Mesodermal cell (in vitro differentiated cells): Measurements from ENCODE around the gene XYLT1.

Experiments used
- H3K27ac ChIP-seq: 2 replicates; pipeline ENCODE4 v1.7.0; 2013; ENCODE audit warnings: mild to moderate bottlenecking, low read depth, low read length, moderate library complexity; ENCODE audit not compliant: severe bottlenecking
- H3K36me3 ChIP-seq: 2 replicates; pipeline ENCODE4 v1.7.1; 2013; ENCODE audit warnings: mild to moderate bottlenecking, low read length, moderate library complexity; ENCODE audit not compliant: control insufficient read depth, insufficient read depth
- H3K4me1 ChIP-seq: one replicate; pipeline ENCODE4 v1.7.1; 2013; ENCODE audit warnings: mild to moderate bottlenecking, low read length; ENCODE audit not compliant: insufficient read depth, control insufficient read depth, poor library complexity, severe bottlenecking
- H3K4me3 ChIP-seq: 2 replicates; pipeline ENCODE4 v1.7.0; 2013; ENCODE audit warnings: low read length, control low read depth, mild to moderate bottlenecking; ENCODE audit not compliant: insufficient read depth, poor library complexity, severe bottlenecking; ENCODE audit errors: extremely low read depth
- H3K9me3 ChIP-seq: 2 replicates; pipeline ENCODE4 v1.7.1; 2013; ENCODE audit warnings: mild to moderate bottlenecking, low read length, moderate library complexity; ENCODE audit not compliant: control insufficient read depth
- WGBS, 2 experiments: methylation state at CpG; one replicate each; pipeline ENCODE4 v1.1.5; 2013; ENCODE audit warnings: missing lambda C conversion rate in 2 of 2; ENCODE audit not compliant: insufficient coverage in 2 of 2; 5-methylcytosine and 5-hydroxymethylcytosine counted together

Gene XYLT1

GRCh38 chr16:17237350-17237944 lies 233.3 kb downstream of the XYLT1 start:
- Histone ChIP-seq H3K4me3 (no peak overlapping the region), H3K27ac (no peak overlapping the region), H3K9me3 (no peaks in the 10 kb centered on the region), H3K4me1 (no peaks in the 10 kb centered on the region), H3K36me3 (no peaks in the 10 kb centered on the region)
- 88 to 95% methylated on average over 3 to 7 of the region's 8 CpGs for WGBS, 2 experiments

- Histone ChIP-seq H3K4me1 (no peaks in the 10 kb centered on the region), H3K36me3 (no peaks in the 10 kb centered on the region), H3K9me3 (no peaks in the 10 kb centered on the region), H3K4me3 (no peak overlapping the region), H3K27ac (no peak overlapping the region)
- 88 to 91% methylated on average over 8 to 9 of the region's 10 CpGs for WGBS, 2 experiments
Observed at GRCh38 chr16:17235147-17235815, 235.5 kb downstream of the XYLT1 start.

- Histone ChIP-seq H3K36me3 (no peaks in the 10 kb centered on the region), H3K9me3 (no peaks in the 10 kb centered on the region), H3K4me1 (no peaks in the 10 kb centered on the region), H3K4me3 (no peak overlapping the region), H3K27ac (no peak overlapping the region)
- 93 to 95% methylated on average over 12 to 13 of the region's 13 CpGs for WGBS, 2 experiments
Observed at GRCh38 chr16:17233318-17234002, 237.3 kb downstream of the XYLT1 start.

GRCh38 chr16:17232487-17232886 lies 238.3 kb downstream of the XYLT1 start:
- no peak overlapping the region for H3K4me3 ChIP-seq
- H3K27ac ChIP-seq, result no peak overlapping the region
- H3K4me1 ChIP-seq, result no peaks in the 10 kb centered on the region
- H3K9me3 ChIP-seq, result no peaks in the 10 kb centered on the region
- WGBS, 2 experiments, result 93 to 98% methylated on average over 5 to 6 of the region's 6 CpGs
- H3K36me3 ChIP-seq, result no peaks in the 10 kb centered on the region

GRCh38 chr16:17231972-17232371 lies 238.8 kb downstream of the XYLT1 start:
- no peak overlapping the region for H3K27ac ChIP-seq
- H3K36me3 ChIP-seq, result no peaks in the 10 kb centered on the region
- H3K4me3 ChIP-seq, result no peak overlapping the region
- no peaks in the 10 kb centered on the region for H3K4me1 ChIP-seq
- H3K9me3 ChIP-seq, result no peaks in the 10 kb centered on the region
- WGBS, 2 experiments, result no CpG with 5 or more reads among the region's 5 CpGs

GRCh38 chr16:17230932-17231581 lies 239.7 kb downstream of the XYLT1 start:
- Histone ChIP-seq H3K36me3 (no peaks in the 10 kb centered on the region), H3K9me3 (no peaks in the 10 kb centered on the region), H3K4me3 (no peak overlapping the region), H3K4me1 (no peaks in the 10 kb centered on the region), H3K27ac (no peak overlapping the region)
- 74 to 100% methylated on average over 1 to 3 of the region's 3 CpGs for WGBS, 2 experiments

- Histone ChIP-seq H3K9me3 (no peaks in the 10 kb centered on the region), H3K4me3 (no peak overlapping the region), H3K27ac (no peak overlapping the region), H3K4me1 (no peaks in the 10 kb centered on the region), H3K36me3 (no peaks in the 10 kb centered on the region)
- 85 to 100% methylated on average over 3 of the region's 4 CpGs for WGBS, 2 experiments
Observed at GRCh38 chr16:17229766-17230165, 241.0 kb downstream of the XYLT1 start.

GRCh38 chr16:17229131-17229530 lies 241.6 kb downstream of the XYLT1 start:
- Histone ChIP-seq H3K27ac (no peak overlapping the region), H3K4me1 (no peaks in the 10 kb centered on the region), H3K9me3 (no peaks in the 10 kb centered on the region), H3K4me3 (no peak overlapping the region), H3K36me3 (no peaks in the 10 kb centered on the region)
- 86 to 88% methylated on average over 4 to 5 of the region's 6 CpGs for WGBS, 2 experiments

GRCh38 chr16:17228708-17229055 lies 242.1 kb downstream of the XYLT1 start:
- H3K27ac ChIP-seq, result no peak overlapping the region
- 75 to 86% methylated on average over 1 of the region's 1 CpG for WGBS, 2 experiments
- H3K4me3 ChIP-seq, result no peak overlapping the region
- H3K9me3 ChIP-seq, result no peaks in the 10 kb centered on the region
- no peaks in the 10 kb centered on the region for H3K4me1 ChIP-seq
- H3K36me3 ChIP-seq, result no peaks in the 10 kb centered on the region

- Histone ChIP-seq H3K9me3 (no peaks in the 10 kb centered on the region), H3K27ac (no peak overlapping the region), H3K4me1 (peaks cover 1% of the 10 kb centered on the region), H3K4me3 (no peak overlapping the region), H3K36me3 (no peaks in the 10 kb centered on the region)
- 82 to 91% methylated on average over 2 to 4 of the region's 7 CpGs for WGBS, 2 experiments
Observed at GRCh38 chr16:17228048-17228707, 242.6 kb downstream of the XYLT1 start.
